ENCODE data around the gene PTPN11. TPM values are rescaled to one million over a fixed set of nuclear protein-coding genes. Genes with fewer than 3 reads are reported as not detected.
A peak's percentile ranks its signal among the peaks of the same experiment; 100 is the strongest.

Gene PTPN11
- total and polyA plus RNA-seq, 10 of the 15 experiments (the other 5 are each of a cell fraction or from before 2014, with no cell fraction given): 14.6 to 85.2 (median 58.6) TPM

- in situ Hi-C loops (cut with MboI): no loop called here
- no TSS peak for BruUV-seq (replicated peaks)
- intact Hi-C loops (cut with micrococcal nuclease; ENCODE audit: unreplicated experiment): no loop called here
- no peak for DNase-seq (ENCODE audit: low read depth, low spot score)
- ChIA-PET RAD21 (ENCODE audit: unreplicated experiment) (no interaction called here), SMC1A (ENCODE audit: uncharacterized antibody, unreplicated experiment) (no interaction called here), CTCF (no interaction called here), POLR2A (no interaction called here)
- 60% methylated on average over 4 of the region's 4 CpGs for whole genome bisulfite sequencing (ENCODE audit: insufficient coverage, insufficient replicate concordance, low lambda C conversion rate, missing lambda C conversion rate)
- H3K4me2 ChIP-seq (ENCODE audit: control insufficient read depth, insufficient read depth): no peak overlapping the region
- H4K20me1 ChIP-seq (ENCODE audit: control insufficient read depth, insufficient read depth): no peaks in the 10 kb centered on the region
- no peak for ATAC-seq
- no peak overlapping the region for H3K9ac ChIP-seq (ENCODE audit: control insufficient read depth, insufficient read depth, low read length)
- no peaks in the 10 kb centered on the region for H3K9me3 ChIP-seq (replicated peaks; ENCODE audit: control insufficient read depth, insufficient read depth, low read length)
- H3K4me1 ChIP-seq (ENCODE audit: control insufficient read depth, insufficient read depth, low read length): no peaks in the 10 kb centered on the region
- H3K79me2 ChIP-seq (ENCODE audit: control insufficient read depth, insufficient read depth, low read length): no peaks in the 10 kb centered on the region
- no peak for FAIRE-seq
- H3K36me3 ChIP-seq (ENCODE audit: control insufficient read depth in 2 of 2, insufficient read depth in 2 of 2, low read length in 1 of 2): no peaks in the 10 kb centered on the region
- no peaks in the 10 kb centered on the region for H3K27me3 ChIP-seq (replicated peaks in 1 of 2; ENCODE audit: control insufficient read depth in 2 of 2, insufficient read depth in 2 of 2, low read length in 1 of 2)
- H2AFZ ChIP-seq (ENCODE audit: control insufficient read depth, low read depth, low read length): no peak overlapping the region
- H3K4me3 ChIP-seq: no peak overlapping the region
- no peak overlapping the region for H3K27ac ChIP-seq (ENCODE audit: control insufficient read depth, insufficient read depth)
- TF ChIP-seq ZBTB40 (IDR thresholded peaks at IDR 0.05; ENCODE audit: borderline replicate concordance): peak; percentile 61; the same call in 1 of the 2 replicates
- TF ChIP-seq ZNF384 (IDR thresholded peaks at IDR 0.05; ENCODE audit: borderline replicate concordance, low read depth, low read length): no peak
Observed at GRCh38 chr12:112524269-112524668, 105.5 kb downstream of the PTPN11 start.

All from GM12878 (cell line).